Fibroblast of mammary gland (primary cell): ENCODE results near the gene TMEM116.
"Not testable (repeated sequence)": the region's sequence is repeated elsewhere in the genome, so short reads cannot be mapped to it uniquely, and the experiment has no call there.

Experiments
- DNase-seq: peaks from one replicate; pipeline ENCODE4 v3.0.0-alpha.2; 2010; ENCODE audit warnings: low read depth
- H3K4me3 ChIP-seq: 2 replicates; pipeline ENCODE4 v1.5.1; 2011; ENCODE audit warnings: low read depth, mild to moderate bottlenecking, low read length, moderate library complexity; ENCODE audit not compliant: control insufficient read depth
- TF ChIP-seq, protein P1 (sequence below): conservative IDR thresholded peaks from 2 replicates; pipeline ENCODE4 v1.5.1; 2011; ENCODE audit warnings: low read depth, low read length, inconsistent platforms; ENCODE audit not compliant: control insufficient read depth, insufficient read depth

The TMEM116 gene

DNA sequence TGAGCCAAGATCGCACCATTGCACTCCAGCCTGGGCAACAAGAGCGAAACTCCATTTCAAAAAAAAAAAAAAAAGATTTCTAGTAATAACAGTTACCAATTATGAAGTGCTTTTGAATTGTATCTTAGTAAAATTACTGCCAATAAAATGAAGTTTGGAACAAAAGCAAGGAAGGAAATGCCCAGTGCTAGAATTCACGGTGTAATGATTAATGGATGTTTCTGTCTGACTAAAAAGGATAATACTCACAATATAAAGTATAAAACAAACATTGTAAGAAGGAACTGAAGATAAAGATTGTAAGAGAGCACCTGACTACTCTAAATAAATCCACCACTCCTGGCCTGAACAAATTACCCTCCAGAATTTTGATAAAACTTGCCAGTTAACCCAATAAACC is 4.0 kb downstream of the TMEM116 start:
- no peak overlapping the region for H3K4me3 ChIP-seq
- no peak for DNase-seq
- TF ChIP-seq, protein P1, sequence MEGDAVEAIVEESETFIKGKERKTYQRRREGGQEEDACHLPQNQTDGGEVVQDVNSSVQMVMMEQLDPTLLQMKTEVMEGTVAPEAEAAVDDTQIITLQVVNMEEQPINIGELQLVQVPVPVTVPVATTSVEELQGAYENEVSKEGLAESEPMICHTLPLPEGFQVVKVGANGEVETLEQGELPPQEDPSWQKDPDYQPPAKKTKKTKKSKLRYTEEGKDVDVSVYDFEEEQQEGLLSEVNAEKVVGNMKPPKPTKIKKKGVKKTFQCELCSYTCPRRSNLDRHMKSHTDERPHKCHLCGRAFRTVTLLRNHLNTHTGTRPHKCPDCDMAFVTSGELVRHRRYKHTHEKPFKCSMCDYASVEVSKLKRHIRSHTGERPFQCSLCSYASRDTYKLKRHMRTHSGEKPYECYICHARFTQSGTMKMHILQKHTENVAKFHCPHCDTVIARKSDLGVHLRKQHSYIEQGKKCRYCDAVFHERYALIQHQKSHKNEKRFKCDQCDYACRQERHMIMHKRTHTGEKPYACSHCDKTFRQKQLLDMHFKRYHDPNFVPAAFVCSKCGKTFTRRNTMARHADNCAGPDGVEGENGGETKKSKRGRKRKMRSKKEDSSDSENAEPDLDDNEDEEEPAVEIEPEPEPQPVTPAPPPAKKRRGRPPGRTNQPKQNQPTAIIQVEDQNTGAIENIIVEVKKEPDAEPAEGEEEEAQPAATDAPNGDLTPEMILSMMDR = no peak

DNA sequence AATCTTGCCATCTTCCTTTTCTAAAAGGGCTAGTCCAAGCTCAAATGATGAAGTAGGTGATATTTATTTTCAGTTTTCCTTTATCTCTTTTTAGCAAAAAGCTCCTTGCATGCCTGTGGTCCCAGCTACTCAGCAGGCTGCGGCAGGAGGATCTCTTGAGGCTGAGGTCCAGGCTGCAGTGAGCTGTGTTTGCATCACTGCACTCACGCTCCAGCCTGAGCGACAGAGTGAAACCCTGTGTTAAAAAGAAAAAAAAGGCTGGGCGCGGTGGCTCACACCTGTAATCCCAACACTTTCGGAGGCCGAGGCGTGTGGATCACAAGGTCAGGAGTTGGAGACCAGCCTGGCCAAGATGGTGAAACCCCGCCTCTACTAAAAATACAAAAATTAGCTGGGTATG is 5.0 kb downstream of the TMEM116 start:
- H3K4me3 ChIP-seq = no peak overlapping the region
- TF ChIP-seq, protein P1 = no peak
- no peak for DNase-seq

DNA sequence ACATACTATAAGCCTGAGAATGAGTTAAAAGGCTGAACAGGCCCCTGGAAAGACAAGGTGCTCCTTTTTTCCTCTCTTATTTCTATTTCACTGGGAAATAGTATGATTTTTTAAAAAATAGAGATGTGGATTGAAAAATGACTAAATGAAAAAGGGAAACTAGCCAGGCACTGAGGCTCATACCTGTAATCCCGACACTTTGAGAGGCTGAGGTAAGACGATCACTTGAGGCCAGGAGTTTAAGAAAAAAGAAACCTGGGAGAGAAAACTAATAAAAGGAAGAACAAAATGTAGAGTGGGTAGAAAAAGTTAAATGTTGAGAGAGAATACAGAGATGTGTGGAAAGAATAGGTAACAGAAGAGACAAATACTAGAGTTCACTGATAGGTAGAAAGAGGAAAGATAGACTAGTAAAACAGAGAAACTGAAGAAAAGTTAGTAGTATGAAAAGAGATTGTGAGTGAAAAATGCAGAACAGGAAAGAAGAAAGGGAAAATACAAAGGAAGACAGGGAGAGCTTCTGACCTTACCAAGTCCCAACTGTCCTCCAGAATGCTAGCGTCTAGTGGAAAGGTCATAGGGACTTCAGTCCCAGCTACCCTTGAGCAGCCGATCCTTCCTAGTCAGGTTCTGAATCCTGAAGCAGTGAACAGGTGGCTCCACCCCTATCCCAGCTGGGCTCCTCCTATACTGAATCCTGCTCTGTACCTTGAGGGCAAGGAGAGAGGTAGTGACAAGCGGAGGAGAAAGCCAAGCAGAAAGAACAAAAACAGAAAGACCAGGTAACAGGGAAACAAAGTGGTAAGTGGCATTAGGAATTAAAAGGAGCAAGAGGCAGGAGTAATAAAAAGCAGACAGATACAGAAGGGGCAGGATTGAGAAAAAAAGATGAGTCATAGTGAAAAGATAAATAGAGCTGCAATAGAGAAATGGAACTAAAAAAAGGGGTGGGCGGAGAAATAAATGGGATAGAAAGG is 7.3 kb downstream of the TMEM116 start:
- no peak overlapping the region for H3K4me3 ChIP-seq
- TF ChIP-seq, protein P1 = no peak
- peak; percentile 44 for DNase-seq

DNA sequence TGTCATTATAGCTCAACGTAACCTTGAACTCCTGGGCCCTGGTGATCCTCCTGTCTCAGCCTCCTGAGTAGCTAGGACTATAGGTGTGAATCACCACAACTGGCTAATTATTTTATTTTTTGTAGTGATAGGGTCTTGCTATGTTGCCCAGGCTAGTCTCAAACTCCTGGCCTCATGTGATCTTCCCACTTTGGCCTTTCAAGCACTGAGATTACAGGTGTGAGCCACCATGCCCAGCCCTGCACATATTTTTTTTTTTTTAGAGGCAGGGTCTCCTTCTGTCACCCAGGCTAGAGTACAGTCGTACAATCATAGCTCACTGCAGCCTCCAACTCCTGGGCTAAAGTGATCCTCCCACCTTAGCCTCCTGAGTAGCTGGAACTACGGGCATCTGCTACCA is 8.9 kb downstream of the TMEM116 start:
- TF ChIP-seq, protein P1 = no peak
- H3K4me3 ChIP-seq = no peak overlapping the region
- DNase-seq = no peak

DNA sequence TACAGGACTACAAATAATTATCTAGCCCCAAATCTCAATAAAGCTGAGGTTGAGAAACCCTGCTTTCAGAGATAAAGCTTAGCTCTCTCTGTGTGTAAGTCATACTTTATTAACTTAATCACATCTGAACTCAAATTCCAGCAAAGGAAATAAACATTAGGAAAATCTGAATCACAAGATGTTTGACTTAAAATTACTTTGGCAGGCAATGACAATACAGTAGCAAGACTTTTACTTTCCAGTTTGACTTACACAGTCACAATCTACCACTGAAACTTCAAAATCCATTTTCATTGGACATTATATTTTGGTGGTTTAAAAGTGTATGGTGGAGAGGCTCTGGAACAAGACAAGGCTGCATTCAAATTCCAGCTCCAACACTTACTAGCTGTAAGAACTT is 11.4 kb downstream of the TMEM116 start:
- TF ChIP-seq, protein P1 = no peak
- no peak for DNase-seq
- no peak overlapping the region for H3K4me3 ChIP-seq

DNA sequence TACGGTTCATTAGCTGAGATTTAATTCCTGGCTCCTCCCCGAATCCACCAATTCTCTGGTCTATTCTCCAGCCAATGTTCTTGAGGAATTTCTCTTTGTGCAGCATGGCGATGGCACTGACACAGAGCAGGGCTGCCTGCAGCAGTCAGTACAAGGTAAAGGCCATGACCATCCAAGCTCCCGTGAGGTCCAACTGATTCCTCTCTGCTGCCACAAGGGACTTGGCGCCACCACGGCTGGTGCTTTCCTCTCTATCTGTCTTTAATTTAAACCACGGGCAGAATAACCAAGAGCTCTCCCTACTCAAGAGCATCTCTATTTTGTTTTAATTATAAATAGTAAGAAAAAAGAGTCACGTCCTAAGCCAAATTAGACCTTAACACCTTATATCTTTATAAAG is 12.1 kb downstream of the TMEM116 start:
- no peak overlapping the region for H3K4me3 ChIP-seq
- no peak for DNase-seq
- TF ChIP-seq, protein P1 = no peak

DNA sequence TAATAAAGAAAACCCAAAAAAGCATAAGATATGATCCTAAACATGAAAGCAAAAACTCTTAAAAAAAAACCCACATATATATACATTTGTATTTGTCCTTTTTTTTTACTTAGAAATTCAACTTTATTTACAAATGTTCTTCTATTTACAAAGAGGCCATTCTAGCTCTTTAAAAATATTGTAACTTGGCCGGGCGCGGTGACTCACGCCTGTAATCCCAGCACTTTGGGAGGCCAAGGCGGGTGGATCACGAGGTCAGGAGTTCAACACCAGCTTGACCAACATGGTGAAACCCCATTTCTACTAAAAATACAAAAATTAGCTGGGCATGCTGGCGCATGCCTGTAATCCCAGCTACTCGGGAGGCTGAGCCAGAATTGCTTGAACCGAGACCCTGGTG is 13.8 kb downstream of the TMEM116 start:
- not testable (repeated sequence) for H3K4me3 ChIP-seq, DNase-seq
